Endothelial cell of umbilical vein (primary cell): Measurements from ENCODE around the gene CATSPER2. TPM values are rescaled to one million over a fixed set of nuclear protein-coding genes. Genes with fewer than 3 reads are reported as not detected.
A peak's percentile ranks its signal among the peaks of the same experiment; 100 is the strongest.
"Not testable (repeated sequence)": the region's sequence is repeated elsewhere in the genome, so short reads cannot be mapped to it uniquely, and the experiment has no call there.

Source experiments
- BruUV-seq: library from RNA; stranded (reverse); fragments of 400-500 nt; replicated peaks from 2 replicates; lab custom pipeline; 2021; lab: Mats Ljungman, UMichigan
- CTCF ChIA-PET: fragments of 300-600, 350-600 bp; sonication (Branson Sonifier 250); formaldehyde crosslinking; loops from one replicate; lab custom pipeline; 2021; ENCODE audit warnings: antibody characterized with exemption, inconsistent platforms; lab: Charles Lee
- POLR2A ChIA-PET: fragments of 300-600, 350-600 bp; sonication (Branson Sonifier 250); formaldehyde crosslinking; loops from one replicate; lab custom pipeline; 2021; ENCODE audit warnings: antibody characterized with exemption, inconsistent platforms; lab: Charles Lee
- DNase-seq: peaks from one replicate; pipeline ENCODE4 v3.0.0-alpha.2; 2011; ENCODE audit warnings: low read depth, low spot score
- FAIRE-seq: peaks from 2 replicates; lab custom pipeline; 2011; peaks lifted over from hg19 to GRCh38; lab: Jason Lieb, UNC
- H2AFZ ChIP-seq: 2 replicates; pipeline ENCODE4 v1.6.0; 2012; ENCODE audit warnings: low read depth, low read length, control low read depth, inconsistent platforms
- H3K27ac ChIP-seq: 2 replicates; pipeline ENCODE4 v1.5.1; 2011; ENCODE audit warnings: low read depth, mild to moderate bottlenecking, control low read depth, low read length, moderate library complexity; ENCODE audit not compliant: insufficient read depth
- H3K27me3 ChIP-seq, 2 experiments: 2 replicates each; pipeline versions ENCODE4 v1.6.0 to v1.6.1; 2011; ENCODE audit warnings: low read length in 2 of 2, mixed read lengths in 1 of 2; ENCODE audit not compliant: control insufficient read depth in 2 of 2, insufficient read depth in 2 of 2
- H3K36me3 ChIP-seq, 2 experiments: 2 replicates in 1 of 2; 3 replicates in 1 of 2; pipeline ENCODE4 v1.5.1; 2011; ENCODE audit warnings: low read length in 2 of 2, mild to moderate bottlenecking in 1 of 2, moderate library complexity in 1 of 2; ENCODE audit not compliant: control insufficient read depth in 2 of 2, insufficient read depth in 2 of 2; ENCODE audit errors: extremely low read depth in 1 of 2
- H3K4me1 ChIP-seq: 3 replicates; pipeline ENCODE4 v1.5.1; 2011; ENCODE audit warnings: mild to moderate bottlenecking, low read length; ENCODE audit not compliant: control insufficient read depth, insufficient read depth; ENCODE audit errors: extremely low read depth
- H3K4me2 ChIP-seq: 2 replicates; pipeline ENCODE4 v1.6.1; 2011; ENCODE audit warnings: low read length, control low read depth, mixed read lengths; ENCODE audit not compliant: insufficient read depth
- H3K4me3 ChIP-seq, 3 experiments: fragments of 200-600 bp in 1 of 3; sonication (generic), shearing (Covaris generic) in 1 of 3; replicated peaks in 1 of 3; 2 replicates each; pipeline ENCODE4 v1.5.1; 2011 to 2016; ENCODE audit warnings: control low read depth in 3 of 3, low read length in 3 of 3, mild to moderate bottlenecking in 2 of 3, inconsistent platforms in 1 of 3, low read depth in 1 of 3, moderate library complexity in 1 of 3; ENCODE audit not compliant: insufficient read depth in 1 of 3
- H3K79me2 ChIP-seq: 2 replicates; pipeline ENCODE4 v1.6.0; 2012; ENCODE audit warnings: low read length, inconsistent platforms; ENCODE audit not compliant: control insufficient read depth, insufficient read depth
- H3K9ac ChIP-seq: replicated peaks from 2 replicates; pipeline ENCODE3; 2011; ENCODE audit warnings: low read length, control low read depth; ENCODE audit not compliant: insufficient read depth; ENCODE audit errors: extremely low read depth
- H3K9me1 ChIP-seq: replicated peaks from 3 replicates; pipeline ENCODE4 v1.6.0; 2011; ENCODE audit warnings: mild to moderate bottlenecking, low read length; ENCODE audit not compliant: control insufficient read depth, insufficient read depth; ENCODE audit errors: extremely low read depth
- H3K9me3 ChIP-seq: replicated peaks from 2 replicates; pipeline ENCODE4 v1.5.1; 2012; ENCODE audit warnings: low read length, inconsistent platforms; ENCODE audit not compliant: control insufficient read depth, insufficient read depth
- H4K20me1 ChIP-seq: replicated peaks from 2 replicates; pipeline ENCODE3; 2011; ENCODE audit warnings: mild to moderate bottlenecking, low read length; ENCODE audit not compliant: control insufficient read depth, insufficient read depth; ENCODE audit errors: extremely low read depth
- dilution Hi-C: fragments of 300-500 bp; cut with MboI; formaldehyde crosslinking; loops from one replicate; pipeline ENCODE4 v1.15.0; 2019; ENCODE audit warnings: low sequenced_read_pairs; ENCODE audit not compliant: extremely low pct_ligation_motif_present
- intact Hi-C: fragments of 100-400 bp; cut with micrococcal nuclease; formaldehyde crosslinking; loops from one replicate; pipeline ENCODE4 v1.10.0; 2022
- polyA plus RNA-seq, 4 experiments: library from polyadenylated mRNA; depleted of rRNA in 3 of 4; stranded (reverse) in 3 of 4; unstranded in 1 of 4; fragments of >200 nt; gene quantifications; 2 replicates each; pipeline versions ENCODE4 v1.2.1 to v1.2.3, GENCODE V29; 2011 to 2012; ENCODE audit warnings: missing spikeins in 1 of 4
- total RNA-seq: library from RNA; stranded (reverse); gene quantifications from 2 replicates; pipeline ENCODE4 v1.2.3, GENCODE V29; 2021

CATSPER2 gene
- total and polyA plus RNA-seq, 2 donors (not counting 3 experiments of a cell fraction or from before 2014, with no cell fraction given): 1.9 to 6.1 TPM

DNA sequence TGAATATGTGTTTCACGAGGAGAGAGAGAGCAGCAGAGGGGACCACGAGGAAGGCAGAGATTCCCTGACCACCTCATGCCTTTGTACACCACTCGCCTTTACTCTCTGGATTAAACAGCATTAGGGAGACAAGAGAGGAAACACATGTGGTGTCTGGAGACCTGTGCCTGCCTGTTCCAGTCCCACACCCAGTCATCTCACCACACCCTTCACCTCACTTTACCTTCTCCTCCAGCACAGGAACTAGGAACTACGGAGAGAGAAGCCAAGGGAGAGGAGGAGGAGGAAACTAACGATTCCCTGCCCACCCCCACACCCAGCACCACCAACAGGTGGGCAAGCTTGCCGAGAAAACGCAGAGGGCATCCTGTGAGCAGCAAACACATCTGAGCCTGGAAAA, 44.0 kb upstream of the CATSPER2 start:
- BruUV-seq, intact Hi-C loops, H3K9ac ChIP-seq, H3K4me2 ChIP-seq, H3K79me2 ChIP-seq, H2AFZ ChIP-seq, DNase-seq, H3K27ac ChIP-seq, H3K27me3 ChIP-seq, POLR2A ChIA-PET, H3K36me3 ChIP-seq, H3K4me3 ChIP-seq, H3K9me3 ChIP-seq, FAIRE-seq, CTCF ChIA-PET, H4K20me1 ChIP-seq, H3K9me1 ChIP-seq, dilution Hi-C loops, H3K4me1 ChIP-seq: not testable (repeated sequence)

DNA sequence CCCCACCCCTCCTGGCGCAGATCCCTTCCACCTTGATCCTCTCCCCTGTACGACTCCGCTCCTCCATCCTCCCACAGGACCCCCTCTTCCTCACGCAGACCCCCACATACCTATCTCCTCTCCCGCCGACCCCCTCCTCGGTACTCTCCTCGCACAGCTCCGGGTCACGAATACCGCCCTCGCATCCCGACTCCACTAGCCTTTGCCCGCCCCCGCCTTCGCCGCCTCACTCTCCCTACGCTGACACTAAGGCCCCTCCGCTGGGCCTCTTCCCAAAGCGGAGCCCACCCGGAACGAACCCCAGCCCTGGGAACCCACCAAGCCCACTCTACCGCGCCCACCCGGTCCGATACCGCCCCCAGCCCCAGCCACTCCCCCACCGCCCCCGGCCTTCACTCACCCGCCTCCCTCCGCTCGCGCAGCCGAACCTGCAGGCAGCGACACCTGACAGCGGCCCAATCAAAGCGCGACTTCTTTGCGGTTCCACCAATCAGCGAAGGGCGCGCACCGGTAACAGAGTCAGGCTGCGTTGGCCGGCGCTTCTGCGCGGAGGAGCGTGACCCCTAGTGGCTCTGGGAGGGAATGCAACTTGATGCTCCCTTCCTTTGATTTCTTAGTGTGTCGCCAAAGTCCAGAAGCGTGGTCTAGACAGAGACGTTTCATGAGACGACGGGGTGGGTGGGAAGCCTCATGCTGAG, 41.1 kb upstream of the CATSPER2 start:
- dilution Hi-C loops, CTCF ChIA-PET, H3K4me3 ChIP-seq, DNase-seq, BruUV-seq, H3K36me3 ChIP-seq, H3K9ac ChIP-seq, H3K4me2 ChIP-seq, intact Hi-C loops, H3K9me1 ChIP-seq, H3K27me3 ChIP-seq, H3K27ac ChIP-seq, H4K20me1 ChIP-seq, H3K79me2 ChIP-seq, POLR2A ChIA-PET, H2AFZ ChIP-seq, H3K9me3 ChIP-seq, H3K4me1 ChIP-seq: not testable (repeated sequence)
- FAIRE-seq: peak; percentile 100

DNA sequence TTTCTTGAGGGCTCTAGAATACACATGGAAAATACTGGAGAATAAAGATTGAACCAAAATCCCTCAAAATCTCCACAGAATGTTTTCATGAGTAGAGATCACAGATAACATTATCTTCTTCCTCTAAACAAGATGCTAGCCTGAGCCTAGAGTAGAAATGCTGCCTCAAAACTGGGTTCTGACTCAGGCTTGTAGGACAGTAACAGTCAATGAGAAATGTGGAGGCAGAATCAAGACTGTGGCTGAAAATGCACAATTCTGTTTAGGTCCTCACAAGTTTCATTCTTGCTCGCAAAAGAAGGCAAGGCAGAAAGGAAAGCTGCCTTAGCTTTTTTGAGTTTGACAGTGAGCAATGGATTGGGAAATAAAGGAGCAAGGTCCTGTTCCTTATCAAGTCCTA, 25.5 kb upstream of the CATSPER2 start:
- H3K27me3 ChIP-seq, H3K79me2 ChIP-seq, DNase-seq, H3K4me3 ChIP-seq, dilution Hi-C loops, H3K9me1 ChIP-seq, H3K9ac ChIP-seq, BruUV-seq, H3K4me2 ChIP-seq, POLR2A ChIA-PET, H3K27ac ChIP-seq, H4K20me1 ChIP-seq, H3K36me3 ChIP-seq, H2AFZ ChIP-seq, CTCF ChIA-PET, H3K4me1 ChIP-seq, intact Hi-C loops, H3K9me3 ChIP-seq: not testable (repeated sequence)
- FAIRE-seq: peak; percentile 68

- H3K9me3 ChIP-seq, H3K27ac ChIP-seq, H4K20me1 ChIP-seq, intact Hi-C loops, POLR2A ChIA-PET, H3K4me2 ChIP-seq, H3K4me1 ChIP-seq, H3K36me3 ChIP-seq, CTCF ChIA-PET, H3K27me3 ChIP-seq, H2AFZ ChIP-seq, H3K9ac ChIP-seq, H3K79me2 ChIP-seq, H3K9me1 ChIP-seq, BruUV-seq, DNase-seq, H3K4me3 ChIP-seq, dilution Hi-C loops: not testable (repeated sequence)
- peak; percentile 24 for FAIRE-seq
These were observed 17.5 kb upstream of the CATSPER2 start for GRCh38 chr15:43666177-43666576.
